IMR-90 (cell line): ENCODE measurements around the gene CACNA2D1.

ENCODE experiments used
- BHLHE40 ChIP-seq: fragments of 150-350 bp; IDR thresholded peaks from 2 replicates; pipeline ENCODE4 v1.6.1; 2016; ENCODE audit warnings: mild to moderate bottlenecking, low read depth, low read length
- CEBPB ChIP-seq: IDR thresholded peaks from 2 replicates; pipeline ENCODE4 v1.6.1; 2012; ENCODE audit warnings: low read depth, low read length, improper control_type of control experiment

GRCh38 chr7:82469207-82469606 is 25.6 kb upstream of the CACNA2D1 start:
- TF ChIP-seq CEBPB (no peak), BHLHE40 (no peak)
